Neutrophil (primary cell): Measurements from ENCODE around the gene ATF3.

Source experiments
- H3K27ac ChIP-seq: fragments of 200-600 bp; sonication (generic); 2 replicates; pipeline ENCODE4 v1.5.1; 2016; ENCODE audit warnings: mild to moderate bottlenecking, moderate library complexity
- H3K27me3 ChIP-seq: fragments of 200-600 bp; sonication (generic); 2 replicates; pipeline ENCODE4 v1.6.0; 2016; ENCODE audit warnings: mild to moderate bottlenecking
- H3K36me3 ChIP-seq: fragments of 200-600 bp; sonication (generic); 2 replicates; pipeline ENCODE4 v1.5.1; 2017
- H3K4me1 ChIP-seq, 2 experiments: fragments of 200-600 bp in 1 of 2; sonication (generic) in 1 of 2; 1 replicate in 1 of 2; 2 replicates in 1 of 2; pipeline versions ENCODE4 v1.5.1 to v1.6.1; 2013 to 2016; ENCODE audit warnings: low read depth in 1 of 2, low read length in 1 of 2, mild to moderate bottlenecking in 1 of 2, moderate library complexity in 1 of 2; ENCODE audit not compliant: control insufficient read depth in 1 of 2, insufficient read depth in 1 of 2
- H3K4me3 ChIP-seq, 2 experiments: fragments of 200-600 bp in 1 of 2; sonication (generic) in 1 of 2; 1 replicate in 1 of 2; 2 replicates in 1 of 2; pipeline ENCODE4 v1.5.1; 2013 to 2016; ENCODE audit warnings: low read depth in 1 of 2, low read length in 1 of 2, mild to moderate bottlenecking in 1 of 2, moderate library complexity in 1 of 2
- H3K9me3 ChIP-seq: fragments of 200-600 bp; sonication (generic); 2 replicates; pipeline ENCODE4 v1.5.1; 2016
- CTCF ChIP-seq: fragments of 200-600 bp; sonication (generic); IDR thresholded peaks from 2 replicates; pipeline ENCODE4 v1.5.1; 2016; ENCODE audit warnings: antibody characterized with exemption

The ATF3 gene

GRCh38 chr1:212669600-212669999 is 61.0 kb downstream of the ATF3 start:
- H3K27me3 ChIP-seq, result no peaks in the 10 kb centered on the region
- TF ChIP-seq CTCF, result no peak
- H3K9me3 ChIP-seq, result no peaks in the 10 kb centered on the region
- no peak overlapping the region for H3K27ac ChIP-seq
- H3K36me3 ChIP-seq, result no peaks in the 10 kb centered on the region
- peaks cover 53 to 56% of the 10 kb centered on the region in 2 experiments for H3K4me1 ChIP-seq
- no peak overlapping the region for H3K4me3 ChIP-seq

- H3K27me3 ChIP-seq, result no peaks in the 10 kb centered on the region
- H3K4me1 ChIP-seq, result peaks cover 52 to 53% of the 10 kb centered on the region in 2 experiments
- TF ChIP-seq CTCF, result no peak
- H3K9me3 ChIP-seq, result no peaks in the 10 kb centered on the region
- H3K36me3 ChIP-seq, result no peaks in the 10 kb centered on the region
- H3K4me3 ChIP-seq, result peak overlapping the region in 1 of 2 experiments; percentile 3
- peak overlapping the region; percentile 78 for H3K27ac ChIP-seq
Observed at GRCh38 chr1:212670301-212670700, 61.7 kb downstream of the ATF3 start.
